Pancreas (tissue), 10 donors: ENCODE results near the gene VDAC1. TPM values are rescaled to one million over a fixed set of nuclear protein-coding genes. Genes with fewer than 3 reads are reported as not detected.

Source experiments
- ATAC-seq, 4 donors: fragments of 200-7000 bp; cut with Tn5 transposase; one replicate each; pipeline versions ENCODE4 v1.8.0 to v1.9.1; 2020; ENCODE audit warnings: mild to moderate bottlenecking in 4 of 4, moderate library complexity in 4 of 4
- DNase-seq, 6 donors: peaks; one replicate each; pipeline ENCODE4 v3.0.0-alpha.2; 2020
- FAIRE-seq: peaks from 2 replicates; lab custom pipeline; 2012; peaks lifted over from hg19 to GRCh38; lab: Jason Lieb, UNC
- H3K27ac ChIP-seq, 4 donors: fragments of 200-600 bp; sonication (generic); 1 replicate in 3 of 4; 2 replicates in 1 of 4; pipeline versions ENCODE4 v1.5.0 to v1.8.0; 2020
- H3K27me3 ChIP-seq, 4 donors: fragments of 200-600 bp; one replicate each; pipeline ENCODE4 v1.8.0; 2021
- H3K36me3 ChIP-seq, 3 donors: fragments of 200-600 bp; sonication (generic) in 1 of 3; one replicate each; pipeline versions ENCODE4 v1.5.0 to v1.8.0; 2020 to 2021
- H3K4me1 ChIP-seq, 3 donors: fragments of 200-600 bp; one replicate each; pipeline ENCODE4 v1.8.0; 2021
- H3K4me3 ChIP-seq, 4 donors: fragments of 200-600 bp; sonication (generic) in 2 of 4; one replicate each; pipeline versions ENCODE4 v1.5.0 to v1.8.0; 2020 to 2021
- H3K9me3 ChIP-seq, 4 donors: fragments of 200-600 bp; one replicate each; pipeline ENCODE4 v1.8.0; 2021
- CTCF ChIP-seq, 4 donors: fragments of 200-600 bp; sonication (generic) in 3 of 4; IDR thresholded peaks; one replicate each; pipeline versions ENCODE4 v1.5.0 to v1.8.0; 2021; ENCODE audit warnings: antibody characterized with exemption in 4 of 4
- whole genome bisulfite sequencing, 2 donors: extraction: QIAGEN DNeasy Blood & Tissue Kit; methylation state at CpG; one replicate each; pipeline ENCODE4 v1.1.7; 2013; 5-methylcytosine and 5-hydroxymethylcytosine counted together
- intact Hi-C, 3 donors: fragments of 100-400 bp; cut with DNase I; formaldehyde crosslinking; loops; one replicate each; pipeline versions ENCODE4 v1.11.1 to v1.14.2; 2022
- polyA plus RNA-seq, 2 donors: library from polyadenylated mRNA; stranded (reverse); fragments of 200-250 nt; gene quantifications; one replicate each; pipeline ENCODE4 v1.2.3, GENCODE V29; 2013
- total RNA-seq, 6 donors: library from RNA; stranded (reverse); fragmentation: NEBNext Ultra II Directional in 4 of 6; extraction: Animal tissue kit (Norgen Biotek cat#: 25700) in 4 of 6; gene quantifications; one replicate each; pipeline versions ENCODE4 v1.2.1 to v1.2.4, GENCODE V29; 2021 to 2023
- donor health status: healthy with polysubstance abuse.
- donor health status: DM: no; HTN: no; CAD: no; lungs with moderate emphysema.
- donor health status: DM: no; HTN: no; CAD: no.
- donor health status: control.
- donor health status: control.
- donor health status: Bipolar disorder and iron deficiency.
- donor health status: DM: yes; HTN: yes; CAD: no.
- donor health status: DM: no; HTN: no; CAD: no.
- donor health status: DM: no; HTN: no; CAD: no.
- donor health status: DM: yes; HTN: yes; CAD: no.

Gene VDAC1
- total and polyA plus RNA-seq, 8 donors, result 41.8 to 87.8 (median 63.4) TPM

GRCh38 chr5:134048864-134049263 is 44.1 kb upstream of the VDAC1 start:
- no peak overlapping the region for H3K4me3 ChIP-seq
- no peak for ATAC-seq
- H3K27me3 ChIP-seq, result no peaks in the 10 kb centered on the region
- TF ChIP-seq CTCF (IDR thresholded peaks at IDR 0.05), result no peak
- FAIRE-seq, result no peak
- no peak overlapping the region for H3K27ac ChIP-seq
- H3K36me3 ChIP-seq, result no peaks in the 10 kb centered on the region
- intact Hi-C loops, result loop anchor here in 2 of 3 donors (10.0 kb wide), 2 partner anchors 86 to 226 kb away; no protein-coding TSS in a partner anchor
- no peak for DNase-seq
- no peaks in the 10 kb centered on the region for H3K9me3 ChIP-seq
- no peaks in the 10 kb centered on the region for H3K4me1 ChIP-seq

- ATAC-seq (no peak), DNase-seq (no peak), FAIRE-seq (no peak)
- H3K36me3 ChIP-seq, result no peaks in the 10 kb centered on the region
- 90 to 92% methylated on average over 8 of the region's 8 CpGs for WGBS, 2 donors
- no peaks in the 10 kb centered on the region for H3K4me1 ChIP-seq
- H3K4me3 ChIP-seq, result no peak overlapping the region
- TF ChIP-seq CTCF (IDR thresholded peaks at IDR 0.05), result no peak
- no peaks in the 10 kb centered on the region for H3K9me3 ChIP-seq
- H3K27me3 ChIP-seq, result no peaks in the 10 kb centered on the region
- no peak overlapping the region for H3K27ac ChIP-seq
- intact Hi-C loops, result loop anchor here in 2 of 3 donors (10.0 kb wide), 2 partner anchors 87 to 227 kb away; no protein-coding TSS in a partner anchor
Measured at GRCh38 chr5:134047687-134048056, 42.9 kb upstream of the VDAC1 start.

DNA sequence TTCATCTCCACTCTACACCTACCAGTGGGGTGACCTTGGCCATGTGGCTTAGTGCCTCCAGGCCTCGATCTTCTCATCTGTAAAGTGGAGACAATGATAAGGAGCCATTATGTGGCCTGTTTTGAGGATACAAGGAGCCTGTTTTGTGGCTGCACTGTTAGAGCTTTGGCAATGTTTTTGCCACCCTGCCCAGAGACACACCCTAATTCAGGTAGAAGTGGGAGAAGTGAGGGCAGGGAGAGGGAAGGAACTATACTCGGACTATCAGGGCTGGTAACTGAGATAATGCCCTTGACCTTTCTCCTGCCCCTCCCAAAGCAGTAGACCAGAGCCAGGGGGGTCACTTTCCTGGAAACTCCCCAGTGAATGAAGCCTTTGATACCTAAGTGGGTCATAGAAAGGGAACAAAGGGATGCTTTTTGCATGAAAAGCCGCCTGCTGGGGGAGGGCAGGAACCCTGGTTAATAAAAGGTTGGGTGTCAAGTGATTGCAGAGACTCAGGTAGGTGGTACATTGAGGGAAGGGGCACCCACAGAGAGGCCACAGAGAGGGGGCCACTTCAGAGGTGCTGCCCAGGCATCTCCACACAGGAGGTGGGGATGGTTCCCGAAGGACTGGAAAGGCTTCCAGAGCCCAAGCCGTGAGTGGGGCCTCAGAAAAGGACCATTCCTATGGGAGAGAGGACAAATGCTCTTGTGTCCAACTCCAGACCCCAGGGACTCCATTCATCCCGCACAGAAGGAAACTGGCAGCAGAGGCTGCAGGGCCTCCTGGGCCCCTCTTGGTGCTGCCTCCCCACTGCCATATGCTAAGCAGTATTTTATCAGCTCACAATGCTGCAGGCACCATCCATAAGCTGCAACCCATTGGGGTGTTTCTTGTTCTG is 42.3 kb upstream of the VDAC1 start:
- no peaks in the 10 kb centered on the region for H3K9me3 ChIP-seq
- intact Hi-C loops, result loop anchor here in 2 of 3 donors (10.0 kb wide), 2 partner anchors 88 to 228 kb away; no protein-coding TSS in a partner anchor
- H3K36me3 ChIP-seq, result no peaks in the 10 kb centered on the region
- H3K27ac ChIP-seq, result no peak overlapping the region
- H3K27me3 ChIP-seq, result no peaks in the 10 kb centered on the region
- FAIRE-seq (no peak), ATAC-seq (peak in 2 of 4 donors; percentile 41 to 61), DNase-seq (peak in 1 of 6 donors; percentile 21)
- no peak for TF ChIP-seq CTCF (IDR thresholded peaks at IDR 0.05)
- 64 to 73% methylated on average over 6 of the region's 6 CpGs for WGBS, 2 donors
- no peaks in the 10 kb centered on the region for H3K4me1 ChIP-seq
- no peak overlapping the region for H3K4me3 ChIP-seq

- FAIRE-seq (no peak), DNase-seq (no peak), ATAC-seq (no peak)
- no peaks in the 10 kb centered on the region for H3K4me1 ChIP-seq
- no peaks in the 10 kb centered on the region for H3K27me3 ChIP-seq
- intact Hi-C loops, result loop anchor here in 2 of 3 donors (10.0 kb wide), 2 partner anchors 88 to 228 kb away; no protein-coding TSS in a partner anchor
- H3K27ac ChIP-seq, result no peak overlapping the region
- no peak for TF ChIP-seq CTCF (IDR thresholded peaks at IDR 0.05)
- 78 to 79% methylated on average over 4 of the region's 4 CpGs for WGBS, 2 donors
- no peak overlapping the region for H3K4me3 ChIP-seq
- no peaks in the 10 kb centered on the region for H3K36me3 ChIP-seq
- H3K9me3 ChIP-seq, result no peaks in the 10 kb centered on the region
Measured at GRCh38 chr5:134046330-134046729, 41.6 kb upstream of the VDAC1 start.
